ENCODE data around the gene LMLN.
"Not testable (repeated sequence)": the region's sequence is repeated elsewhere in the genome, so short reads cannot be mapped to it uniquely, and the experiment has no call there.

Gene LMLN

DNA sequence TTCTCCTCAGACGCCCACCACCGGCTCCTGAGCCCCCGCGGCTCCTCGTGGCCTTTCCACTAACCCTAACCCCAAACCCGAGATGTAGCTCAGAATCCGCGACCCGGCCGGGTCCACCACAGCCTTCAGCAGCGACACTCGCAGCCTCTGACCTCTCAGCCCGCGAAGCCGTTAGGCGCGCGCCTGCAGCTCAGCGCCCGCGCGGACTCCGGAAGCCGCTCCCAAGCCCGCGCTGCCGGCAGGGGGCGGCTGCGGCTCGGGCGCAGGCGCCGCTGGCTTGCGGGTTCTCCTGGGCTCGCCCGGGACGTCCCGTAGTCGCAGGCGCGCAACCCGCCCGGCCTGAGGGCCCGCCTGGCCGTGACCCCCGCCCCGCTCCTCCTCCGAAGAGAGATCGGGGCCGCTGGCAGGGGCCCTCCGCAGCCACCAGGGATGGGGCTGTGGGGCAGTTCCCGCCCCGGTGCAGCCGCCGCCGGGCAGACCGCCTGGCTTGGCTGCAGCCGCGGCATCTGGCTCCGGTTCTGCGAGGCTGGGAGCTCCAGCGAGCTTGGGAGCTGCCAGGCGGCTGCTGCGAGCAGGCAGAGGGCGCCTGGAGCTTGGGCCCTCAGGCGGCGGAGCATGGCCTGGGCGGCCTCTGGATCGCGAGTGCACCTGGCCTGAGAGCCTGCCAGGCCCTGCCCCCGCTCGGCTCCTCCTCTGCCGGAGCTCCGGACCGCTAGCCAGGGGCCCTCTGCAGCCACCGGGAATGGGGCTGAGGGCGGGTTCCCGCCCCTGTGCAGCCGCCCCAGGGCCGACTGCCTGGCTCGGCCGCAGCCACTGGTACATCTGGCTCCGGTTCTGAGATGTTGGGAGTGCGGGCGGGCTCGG is 120.7 kb downstream of the LMLN start:
- peak; percentile 75 for DNase-seq

DNA sequence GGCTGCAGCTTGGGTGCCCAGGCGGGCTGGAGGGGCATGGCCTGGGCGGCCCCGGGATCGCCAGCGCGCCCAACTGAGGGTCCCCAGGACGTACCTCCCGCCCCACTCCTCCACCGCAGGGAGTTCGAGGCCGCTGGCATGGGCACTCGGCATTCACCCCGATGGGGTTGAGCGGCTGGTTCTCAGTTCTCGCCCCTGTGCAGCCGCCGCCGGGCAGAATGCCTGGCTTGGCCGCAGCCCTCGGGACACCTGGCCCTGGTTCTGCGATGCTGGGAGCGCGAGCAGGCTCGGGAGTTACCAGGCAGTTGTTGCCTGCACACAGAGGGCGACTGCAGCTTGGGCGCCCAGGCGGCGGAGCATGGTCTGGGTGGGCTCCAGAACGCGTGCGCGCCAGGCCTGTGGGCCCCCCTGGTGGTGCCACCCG is 121.4 kb downstream of the LMLN start:
- no peak for DNase-seq

DNA sequence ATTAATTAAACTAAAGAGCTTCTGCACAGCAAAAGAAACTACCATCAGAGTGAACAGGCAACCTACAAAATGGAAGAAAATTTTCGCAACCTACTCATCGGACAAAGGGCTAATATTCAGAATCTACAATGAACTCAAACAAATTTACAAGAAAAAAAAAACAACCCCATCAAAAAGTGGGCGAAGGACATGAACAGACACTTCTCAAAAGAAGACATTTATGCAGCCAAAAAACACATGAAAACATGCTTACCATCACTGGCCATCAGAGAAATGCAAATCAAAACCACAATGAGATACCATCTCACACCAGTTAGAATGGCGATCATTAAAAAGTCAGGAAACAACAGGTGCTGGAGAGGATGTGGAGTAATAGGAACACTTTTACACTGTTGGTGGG is 122.2 kb downstream of the LMLN start:
- not testable (repeated sequence) for DNase-seq

DNA sequence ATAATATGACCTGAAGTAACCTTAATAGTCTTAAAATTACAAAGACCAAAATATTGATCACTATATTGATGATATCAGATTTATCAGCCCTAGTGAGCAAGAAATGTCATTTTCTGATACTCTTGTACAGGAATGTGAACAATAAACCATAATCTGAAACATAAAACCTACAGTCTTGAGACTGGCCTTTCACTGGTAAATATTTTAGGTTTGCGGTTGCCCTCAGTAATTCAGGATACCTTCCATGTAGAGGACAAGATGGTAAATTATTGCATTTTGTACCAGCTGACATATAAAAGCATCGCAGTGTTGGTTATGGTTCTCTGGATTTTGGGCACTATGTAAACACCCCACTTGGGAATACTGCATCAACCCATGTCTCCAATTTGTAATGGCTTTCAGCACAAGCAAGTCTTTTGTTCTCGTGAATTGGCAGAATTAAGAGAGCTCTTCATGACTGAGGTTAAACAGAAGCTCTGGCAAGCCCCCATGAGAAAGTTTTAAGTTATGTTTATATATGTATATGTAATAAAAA is 128.5 kb downstream of the LMLN start:
- no peak for DNase-seq

DNA sequence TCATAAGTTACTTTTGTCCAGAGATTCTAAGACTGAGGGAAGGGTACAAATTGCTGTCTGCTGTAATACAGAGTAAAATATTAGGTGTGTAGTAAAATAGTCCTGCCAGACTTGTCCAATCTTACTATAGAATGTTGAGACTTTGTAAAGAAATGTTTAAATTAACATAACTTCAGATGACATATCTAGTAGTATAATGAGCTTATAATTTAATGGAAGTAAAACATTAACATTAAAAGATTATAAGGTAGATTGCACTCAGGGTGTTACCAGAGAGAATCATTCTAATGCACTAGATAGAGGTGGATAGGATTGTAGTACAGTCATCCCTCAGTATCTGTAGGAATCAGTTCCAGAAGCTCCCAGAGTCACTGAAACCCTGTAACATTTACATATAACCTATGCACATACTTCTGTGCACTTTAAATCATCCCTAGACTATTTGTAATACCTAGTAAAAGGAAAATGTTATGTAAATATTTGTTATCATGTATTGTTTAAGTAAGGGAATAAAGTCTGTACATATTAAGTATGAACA is 130.8 kb downstream of the LMLN start:
- no peak for DNase-seq

DNA sequence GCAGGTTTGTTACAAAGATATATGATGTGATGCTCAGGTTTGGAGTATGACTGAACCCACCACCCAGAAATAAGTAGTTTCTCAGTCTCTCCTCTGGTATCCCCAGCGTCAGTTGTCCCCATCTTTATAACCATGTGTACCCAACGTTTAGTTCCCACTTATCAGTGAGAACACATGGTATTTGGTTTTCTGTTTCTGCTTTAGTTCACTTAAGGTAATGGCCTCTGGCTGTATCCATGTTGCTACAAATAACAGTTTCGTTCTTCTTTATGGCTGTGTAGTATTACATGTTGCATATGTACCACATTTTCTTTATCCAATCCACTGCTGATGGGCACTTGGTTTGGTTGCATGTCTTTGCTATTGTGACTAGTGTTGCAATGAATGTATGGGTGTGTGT is 132.3 kb downstream of the LMLN start:
- DNase-seq = no peak

DNA sequence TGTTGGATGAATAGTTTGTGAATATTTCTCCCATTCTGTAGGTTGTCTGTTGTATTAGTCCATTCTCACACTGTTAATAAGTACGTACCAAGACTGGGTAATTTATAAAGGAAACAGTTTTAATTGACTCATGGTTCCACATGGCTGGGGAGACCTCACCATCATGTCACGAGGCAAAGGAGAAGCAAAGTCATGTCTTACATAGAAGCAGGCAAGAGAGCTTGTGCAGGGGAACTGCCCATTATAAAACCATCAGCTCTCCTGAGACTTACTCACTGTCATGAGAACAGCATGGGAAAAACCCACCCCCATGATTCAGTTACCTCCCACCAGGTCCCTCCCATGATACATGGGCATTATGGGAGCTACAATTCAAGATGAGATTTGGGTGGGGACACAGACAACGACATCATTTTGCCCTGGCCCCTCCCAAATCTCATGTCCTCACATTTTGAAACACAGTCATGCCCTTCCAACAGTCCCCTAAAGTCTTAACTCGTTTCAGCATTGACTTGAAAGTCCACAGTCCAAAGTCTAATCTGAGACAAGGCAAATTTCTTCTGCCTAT is 133.2 kb downstream of the LMLN start:
- no peak for DNase-seq

All from stimulated activated CD4-positive, alpha-beta T cell treated with anti-CD3 and anti-CD28 coated beads, Interleukin-4, amount 100 ng/mL, for 24 hours (primary cell).